Thymus (tissue), 11 donors: Measurements from ENCODE around the gene ACP5. TPM values are rescaled to one million over a fixed set of nuclear protein-coding genes. Genes with fewer than 3 reads are reported as not detected.
"Not testable (repeated sequence)": the region's sequence is repeated elsewhere in the genome, so short reads cannot be mapped to it uniquely, and the experiment has no call there.

Experiments used
- DNase-seq, 9 donors: peaks; one replicate each; pipeline ENCODE4 v3.0.0-alpha.2; 2013; ENCODE audit warnings: low spot score in 9 of 9, low read depth in 6 of 9, missing footprints in 1 of 9
- H3K27ac ChIP-seq, 2 donors: one replicate each; pipeline ENCODE4 v1.5.1; 2013; ENCODE audit warnings: control low read depth in 1 of 2, low read depth in 1 of 2, low read length in 1 of 2, mild to moderate bottlenecking in 1 of 2, moderate library complexity in 1 of 2
- H3K27me3 ChIP-seq, 2 donors: one replicate each; pipeline ENCODE4 v1.5.1; 2013; ENCODE audit warnings: low read length in 1 of 2; ENCODE audit not compliant: control insufficient read depth in 2 of 2, insufficient read depth in 1 of 2
- H3K36me3 ChIP-seq, 2 donors: one replicate each; pipeline ENCODE4 v1.5.1; 2013; ENCODE audit warnings: low read length in 1 of 2, mild to moderate bottlenecking in 1 of 2, moderate library complexity in 1 of 2; ENCODE audit not compliant: control insufficient read depth in 2 of 2, insufficient read depth in 2 of 2
- H3K4me1 ChIP-seq, 2 donors: one replicate each; pipeline ENCODE4 v1.5.1; 2013; ENCODE audit warnings: low read length in 2 of 2; ENCODE audit not compliant: control insufficient read depth in 2 of 2, insufficient read depth in 2 of 2
- H3K4me3 ChIP-seq, 2 donors: one replicate each; pipeline ENCODE4 v1.5.1; 2013; ENCODE audit warnings: low read length in 2 of 2, control low read depth in 1 of 2, mild to moderate bottlenecking in 1 of 2
- H3K9me3 ChIP-seq, 2 donors: one replicate each; pipeline ENCODE4 v1.5.1; 2013; ENCODE audit warnings: low read length in 1 of 2, mild to moderate bottlenecking in 1 of 2; ENCODE audit not compliant: control insufficient read depth in 2 of 2, insufficient read depth in 1 of 2
- WGBS: extraction: QIAGEN DNeasy Blood & Tissue Kit; methylation state at CpG from one replicate; pipeline ENCODE4 v1.1.7; 2013; 5-methylcytosine and 5-hydroxymethylcytosine counted together
- polyA plus RNA-seq: library from polyadenylated mRNA; stranded (reverse); fragments of 200-250 nt; gene quantifications from one replicate; pipeline ENCODE4 v1.2.3, GENCODE V29; 2013
- total RNA-seq: library from RNA; stranded (reverse); fragments of 120-200 nt; gene quantifications from one replicate; pipeline ENCODE4 v1.2.4, GENCODE V29; 2013
- donor health status: healthy.

The ACP5 gene
- total and polyA plus RNA-seq, 2 donors, result 34.4 to 48.2 TPM

DNA sequence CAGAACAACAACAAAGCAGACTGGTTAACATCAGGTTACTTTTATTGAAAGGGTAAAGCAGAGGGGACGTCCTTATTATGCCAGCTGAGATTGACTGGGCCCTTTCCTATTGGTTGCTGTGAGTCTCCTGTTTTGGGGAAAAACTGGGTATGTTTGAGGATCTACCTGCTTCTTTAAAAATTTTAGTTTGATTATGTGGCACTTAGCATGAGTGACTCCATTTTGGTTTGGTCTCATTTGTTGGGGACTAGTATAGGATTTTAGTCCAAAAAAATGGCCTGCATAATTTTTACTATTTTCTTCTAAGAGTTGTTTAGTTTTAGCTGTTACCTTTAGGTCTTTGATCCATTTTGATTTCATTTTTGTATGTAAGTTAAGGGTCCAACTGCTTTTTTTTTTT, 34.3 kb upstream of the ACP5 start:
- Histone ChIP-seq H3K36me3 (peaks cover 14 to 28% of the 10 kb centered on the region in 2 donors), H3K4me1 (no peaks in the 10 kb centered on the region), H3K27me3 (no peaks in the 10 kb centered on the region), H3K27ac (no peak overlapping the region), H3K9me3 (peaks cover 5 to 26% of the 10 kb centered on the region in 2 donors), H3K4me3 (no peak overlapping the region)
- 98% methylated on average over 1 of the region's 1 CpG for WGBS
- no peak for DNase-seq

GRCh38 chr19:11606484-11606883, 29.0 kb upstream of the ACP5 start:
- no peak overlapping the region for H3K4me3 ChIP-seq
- peaks cover 4 to 27% of the 10 kb centered on the region in 2 donors for H3K9me3 ChIP-seq
- DNase-seq, result no peak
- 98% methylated on average over 8 of the region's 8 CpGs for WGBS
- peaks cover 17 to 27% of the 10 kb centered on the region in 2 donors for H3K36me3 ChIP-seq
- H3K4me1 ChIP-seq, result no peaks in the 10 kb centered on the region
- H3K27ac ChIP-seq, result no peak overlapping the region
- H3K27me3 ChIP-seq, result no peaks in the 10 kb centered on the region

- H3K4me1 ChIP-seq, result peaks cover 7 to 10% of the 10 kb centered on the region in 2 donors
- WGBS, result 96% methylated on average over 8 of the region's 8 CpGs
- not testable (repeated sequence) for H3K4me3 ChIP-seq, H3K27ac ChIP-seq, H3K9me3 ChIP-seq, H3K27me3 ChIP-seq, H3K36me3 ChIP-seq, DNase-seq
Measured at GRCh38 chr19:11599704-11600103, 22.3 kb upstream of the ACP5 start.

GRCh38 chr19:11598746-11599145, 21.3 kb upstream of the ACP5 start:
- Histone ChIP-seq H3K4me1 (peaks cover 7 to 10% of the 10 kb centered on the region in 2 donors), H3K9me3 (no peaks in the 10 kb centered on the region), H3K4me3 (no peak overlapping the region), H3K27ac (no peak overlapping the region), H3K36me3 (peaks cover 0 to under 1% of the 10 kb centered on the region in 2 donors), H3K27me3 (no peaks in the 10 kb centered on the region)
- WGBS, result 100% methylated on average over 2 of the region's 2 CpGs
- no peak for DNase-seq

DNA sequence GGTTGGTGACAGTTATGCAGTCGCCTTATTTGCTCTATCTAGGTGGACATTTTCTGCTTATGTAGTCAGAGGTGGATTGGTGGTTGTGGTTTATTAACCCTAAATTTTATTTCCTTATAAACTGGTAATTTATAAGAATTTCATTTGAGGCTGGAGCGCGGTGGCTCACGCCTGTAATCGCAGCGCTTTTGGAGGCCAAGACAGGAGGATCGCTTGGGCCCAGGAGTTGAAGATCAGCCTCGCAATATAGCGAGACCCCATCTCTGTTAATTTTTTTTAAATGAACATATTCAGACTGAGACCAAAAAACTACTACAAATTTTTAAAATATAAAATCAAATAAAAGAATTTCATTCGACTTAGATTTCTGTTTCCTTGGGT, 20.6 kb upstream of the ACP5 start:
- 77% methylated on average over 10 of the region's 10 CpGs for WGBS

DNA sequence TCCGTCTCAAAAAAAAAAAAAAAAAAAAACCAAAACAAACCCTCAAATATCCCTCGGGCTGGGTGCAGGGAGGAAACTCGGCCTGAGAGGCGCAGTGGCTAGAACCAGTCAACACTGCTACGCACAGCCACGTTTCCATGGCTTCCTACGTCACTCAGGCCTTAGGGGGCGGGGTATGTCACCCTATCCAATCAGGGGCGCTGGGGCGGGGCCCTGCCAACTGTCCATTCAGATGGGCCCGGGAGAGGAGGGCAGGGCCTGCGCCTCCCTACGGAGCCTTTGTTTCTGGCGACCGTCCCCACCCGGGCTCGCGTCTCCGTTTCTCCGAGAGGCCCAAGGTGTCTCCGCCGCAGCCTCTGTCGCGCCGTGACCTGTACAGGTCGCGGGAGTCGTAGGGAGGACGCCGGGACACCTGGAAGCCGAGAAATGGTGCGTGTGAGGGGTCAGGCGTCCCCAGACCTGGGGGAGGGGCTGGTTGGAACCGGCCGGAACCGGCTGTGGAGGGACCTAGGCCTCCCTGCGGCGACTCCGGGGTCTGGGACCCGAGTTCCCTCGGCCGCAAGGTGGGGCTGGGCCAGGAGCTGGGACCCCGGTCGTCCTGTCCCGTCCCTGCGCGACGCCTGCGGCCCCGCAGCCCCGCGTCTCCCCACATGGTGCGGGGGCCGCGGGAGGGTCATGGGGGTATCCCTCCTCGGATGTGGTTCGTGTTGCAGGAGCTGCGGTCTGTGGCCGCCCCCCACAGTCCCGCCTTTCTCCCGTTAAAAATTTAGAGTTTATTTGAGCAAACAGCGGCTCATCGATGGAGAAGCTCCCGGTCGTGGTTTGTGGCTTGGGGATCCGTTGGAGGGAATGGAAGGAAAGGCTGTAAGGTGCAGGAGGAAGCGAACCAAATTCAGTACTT, 20.0 kb upstream of the ACP5 start, which contains the start of gene ZNF627:
TSS of gene ZNF627 (plus strand) at position 282 of the 901 bp plus-strand sequence. CDS start at position 427, 145 bp downstream.
- peak within 1 kb of the TSS; percentile 94 to 96 for H3K27ac ChIP-seq
- WGBS, result under 1% methylated on average over 67 of the region's 67 CpGs
- peak; percentile 91 to 98 (median 96) for DNase-seq
- no peaks in the 10 kb centered on the region for H3K36me3 ChIP-seq
- H3K9me3 ChIP-seq, result no peaks in the 10 kb centered on the region
- no peaks in the 10 kb centered on the region for H3K27me3 ChIP-seq
- H3K4me1 ChIP-seq, result peaks cover 7 to 10% of the 10 kb centered on the region in 2 donors
- peak within 1 kb of the TSS; percentile 95 to 99 for H3K4me3 ChIP-seq

More for the DNA sequence above, 20.6 kb upstream of the ACP5 start:
- H3K9me3 ChIP-seq, result no peaks in the 10 kb centered on the region
- peaks cover 7 to 10% of the 10 kb centered on the region in 2 donors for H3K4me1 ChIP-seq
- H3K27ac ChIP-seq, result peak overlapping the region in 1 of 2 donors; percentile 94
- peak overlapping the region; percentile 95 to 99 for H3K4me3 ChIP-seq
- no peak for DNase-seq
- H3K36me3 ChIP-seq, result no peaks in the 10 kb centered on the region
- H3K27me3 ChIP-seq, result no peaks in the 10 kb centered on the region

- Histone ChIP-seq H3K27ac (no peak overlapping the region), H3K36me3 (no peaks in the 10 kb centered on the region), H3K4me3 (no peak overlapping the region), H3K9me3 (no peaks in the 10 kb centered on the region), H3K4me1 (peaks cover 7 to 10% of the 10 kb centered on the region in 2 donors), H3K27me3 (no peaks in the 10 kb centered on the region)
- DNase-seq, result no peak
- 97% methylated on average over 10 of the region's 10 CpGs for WGBS
Measured at GRCh38 chr19:11596156-11596555, 18.7 kb upstream of the ACP5 start.

- no peaks in the 10 kb centered on the region for H3K27me3 ChIP-seq
- no peak overlapping the region for H3K27ac ChIP-seq
- H3K9me3 ChIP-seq, result no peaks in the 10 kb centered on the region
- peaks cover 7 to 10% of the 10 kb centered on the region in 2 donors for H3K4me1 ChIP-seq
- DNase-seq, result no peak
- no peaks in the 10 kb centered on the region for H3K36me3 ChIP-seq
- 84% methylated on average over 4 of the region's 4 CpGs for WGBS
- H3K4me3 ChIP-seq, result no peak overlapping the region
Measured at GRCh38 chr19:11594084-11594483, 16.6 kb upstream of the ACP5 start.

- no peaks in the 10 kb centered on the region for H3K36me3 ChIP-seq
- H3K9me3 ChIP-seq, result no peaks in the 10 kb centered on the region
- no peak for DNase-seq
- 92% methylated on average over 13 of the region's 13 CpGs for WGBS
- H3K27me3 ChIP-seq, result no peaks in the 10 kb centered on the region
- H3K4me1 ChIP-seq, result peaks cover 0 to 4% of the 10 kb centered on the region in 2 donors
- H3K4me3 ChIP-seq, result no peak overlapping the region
- no peak overlapping the region for H3K27ac ChIP-seq
Measured at GRCh38 chr19:11587975-11588631, 10.7 kb upstream of the ACP5 start.
